Endothelial cell (in vitro differentiated cells): ENCODE results near the gene DHRS12. TPM values are rescaled to one million over a fixed set of nuclear protein-coding genes. Genes with fewer than 3 reads are reported as not detected.

Experiments
- DNase-seq: peaks from one replicate; pipeline ENCODE4 v3.0.0; 2021; ENCODE audit warnings: low spot score
- H3K27ac Mint-ChIP-seq: one replicate; pipeline ENCODE4 v1.8.0; 2021; ENCODE audit warnings: mixed read lengths, inconsistent platforms; ENCODE audit not compliant: unreplicated experiment
- H3K27me3 Mint-ChIP-seq: one replicate; pipeline ENCODE4 v1.8.0; 2021; ENCODE audit warnings: mild to moderate bottlenecking, moderate library complexity, mixed read lengths, inconsistent platforms; ENCODE audit not compliant: unreplicated experiment
- H3K36me3 Mint-ChIP-seq: one replicate; pipeline ENCODE4 v1.8.0; 2021; ENCODE audit warnings: mild to moderate bottlenecking, low read depth, mixed read lengths, inconsistent platforms; ENCODE audit not compliant: unreplicated experiment
- H3K4me1 Mint-ChIP-seq: one replicate; pipeline ENCODE4 v1.8.0; 2021; ENCODE audit warnings: mild to moderate bottlenecking, mixed read lengths, inconsistent platforms; ENCODE audit not compliant: unreplicated experiment
- H3K4me3 Mint-ChIP-seq: one replicate; pipeline ENCODE4 v1.8.0; 2021; ENCODE audit warnings: mild to moderate bottlenecking, mixed read lengths, inconsistent platforms; ENCODE audit not compliant: unreplicated experiment
- H3K9me3 Mint-ChIP-seq: one replicate; pipeline ENCODE4 v1.8.0; 2021; ENCODE audit warnings: mixed read lengths, inconsistent platforms; ENCODE audit not compliant: unreplicated experiment
- CTCF ChIP-seq: fragments of 200-600 bp; sonication (generic); IDR thresholded peaks from one replicate; pipeline ENCODE4 v1.5.0; 2021; ENCODE audit warnings: antibody characterized with exemption; ENCODE audit not compliant: unreplicated experiment
- total RNA-seq: library from RNA; stranded (reverse); fragmentation: NEBNext Ultra II Directional; extraction: Animal tissue kit (Norgen Biotek cat#: 25700); gene quantifications from one replicate; pipeline ENCODE4 v1.2.1, GENCODE V29; 2021; ENCODE audit not compliant: unreplicated experiment

The DHRS12 gene
- total RNA-seq, 1 donor from 2014 or later, result 13.3 TPM

- Mint-ChIP-seq H3K27me3 (no peaks in the 10 kb centered on the region), H3K27ac (no peak overlapping the region), H3K4me3 (no peak overlapping the region), H3K9me3 (no peaks in the 10 kb centered on the region), H3K36me3 (peaks cover 15% of the 10 kb centered on the region), H3K4me1 (peaks cover 17% of the 10 kb centered on the region)
- TF ChIP-seq CTCF, result no peak
- DNase-seq, result no peak
These were observed 69.2 kb downstream of the DHRS12 start for GRCh38 chr13:51734786-51735185.

- no peaks in the 10 kb centered on the region for H3K27me3 Mint-ChIP-seq
- peaks cover 12% of the 10 kb centered on the region for H3K4me1 Mint-ChIP-seq
- H3K36me3 Mint-ChIP-seq, result peaks cover 8% of the 10 kb centered on the region
- no peak for TF ChIP-seq CTCF
- no peak for DNase-seq
- H3K4me3 Mint-ChIP-seq, result no peak overlapping the region
- H3K27ac Mint-ChIP-seq, result peak overlapping the region; percentile 83
- no peaks in the 10 kb centered on the region for H3K9me3 Mint-ChIP-seq
These were observed 70.3 kb downstream of the DHRS12 start for GRCh38 chr13:51733374-51734298.

- no peak for TF ChIP-seq CTCF
- Mint-ChIP-seq H3K27me3 (no peaks in the 10 kb centered on the region), H3K4me3 (no peak overlapping the region), H3K27ac (no peak overlapping the region), H3K9me3 (no peaks in the 10 kb centered on the region), H3K4me1 (peaks cover 12% of the 10 kb centered on the region), H3K36me3 (peaks cover 8% of the 10 kb centered on the region)
- no peak for DNase-seq
These were observed 72.2 kb downstream of the DHRS12 start for GRCh38 chr13:51731759-51732158.

GRCh38 chr13:51730927-51731326 lies 73.0 kb downstream of the DHRS12 start:
- DNase-seq, result no peak
- Mint-ChIP-seq H3K36me3 (peaks cover 7% of the 10 kb centered on the region), H3K9me3 (no peaks in the 10 kb centered on the region), H3K4me3 (no peak overlapping the region), H3K27me3 (no peaks in the 10 kb centered on the region), H3K27ac (no peak overlapping the region), H3K4me1 (peaks cover 12% of the 10 kb centered on the region)
- no peak for TF ChIP-seq CTCF

- Mint-ChIP-seq H3K4me1 (peaks cover 12% of the 10 kb centered on the region), H3K4me3 (no peak overlapping the region), H3K27ac (no peak overlapping the region), H3K36me3 (peaks cover 5% of the 10 kb centered on the region), H3K9me3 (no peaks in the 10 kb centered on the region), H3K27me3 (no peaks in the 10 kb centered on the region)
- DNase-seq, result no peak
- no peak for TF ChIP-seq CTCF
These were observed 74.0 kb downstream of the DHRS12 start for GRCh38 chr13:51729866-51730553.
